Subcutaneous adipose tissue (tissue), 4 donors: Measurements from ENCODE around the gene CRACR2B. TPM values are rescaled to one million over a fixed set of nuclear protein-coding genes. Genes with fewer than 3 reads are reported as not detected.

ENCODE experiments used
- CTCF ChIP-seq: fragments of 450-650 bp; IDR thresholded peaks from one replicate; pipeline ENCODE4 v1.5.1; 2016; ENCODE audit warnings: low read depth, mild to moderate bottlenecking, control low read depth, antibody characterized with exemption, moderate library complexity
- total RNA-seq, 4 donors: library from RNA; depleted of rRNA; stranded (reverse); fragments of >200 nt; gene quantifications; one replicate each; pipeline ENCODE4 v1.1.0, GENCODE V29; 2016

Gene CRACR2B
- total RNA-seq, 4 donors from 2014 or later: 2.3 to 44.6 (median 9.7) TPM

GRCh38 chr11:821512-822371, 6.0 kb upstream of the CRACR2B start:
- no peak for TF ChIP-seq CTCF

DNA sequence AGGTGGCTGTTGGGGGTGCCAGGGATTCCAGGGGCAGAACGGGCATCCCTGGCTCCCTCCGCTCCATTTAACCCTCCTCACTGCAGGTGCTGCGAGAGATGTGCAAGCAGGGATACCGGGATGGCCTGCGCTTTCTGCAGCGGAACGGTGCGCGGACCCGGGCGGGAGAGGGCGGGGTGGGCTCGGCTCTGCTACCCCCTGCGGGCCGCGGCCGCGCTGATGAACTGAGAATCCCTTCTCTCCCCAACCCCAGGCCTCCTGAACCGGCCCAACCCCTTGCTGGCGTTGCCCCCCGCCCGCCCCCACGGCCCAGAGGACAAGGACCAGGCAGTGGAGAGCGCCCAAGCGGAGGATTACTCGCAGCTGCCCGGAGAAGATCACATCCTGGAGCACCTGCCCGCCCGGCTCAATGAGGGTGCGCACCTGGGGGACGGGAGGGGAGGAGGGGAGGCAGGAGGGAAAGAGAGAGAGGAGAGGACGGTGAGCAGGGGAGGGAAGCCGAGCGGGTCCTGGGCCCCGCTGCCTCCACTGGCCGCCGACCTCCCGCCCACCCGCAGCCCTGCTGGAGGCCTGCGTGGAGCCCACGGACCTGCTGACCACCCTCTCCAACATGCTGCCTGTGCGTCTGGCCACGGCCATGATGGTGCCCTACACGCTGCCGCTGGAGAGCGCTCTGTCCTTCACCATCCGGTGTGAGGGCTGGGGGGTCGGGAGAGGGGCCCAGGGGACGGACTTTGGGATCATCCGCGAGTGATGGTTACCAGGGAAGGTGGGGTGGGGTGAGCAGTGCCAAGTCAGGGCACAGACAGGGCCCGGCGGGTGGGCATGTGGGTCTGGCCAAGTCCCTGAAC, 4.1 kb upstream of the CRACR2B start:
- no peak for TF ChIP-seq CTCF

GRCh38 chr11:824292-824880, 3.3 kb upstream of the CRACR2B start:
- TF ChIP-seq CTCF: no peak

DNA sequence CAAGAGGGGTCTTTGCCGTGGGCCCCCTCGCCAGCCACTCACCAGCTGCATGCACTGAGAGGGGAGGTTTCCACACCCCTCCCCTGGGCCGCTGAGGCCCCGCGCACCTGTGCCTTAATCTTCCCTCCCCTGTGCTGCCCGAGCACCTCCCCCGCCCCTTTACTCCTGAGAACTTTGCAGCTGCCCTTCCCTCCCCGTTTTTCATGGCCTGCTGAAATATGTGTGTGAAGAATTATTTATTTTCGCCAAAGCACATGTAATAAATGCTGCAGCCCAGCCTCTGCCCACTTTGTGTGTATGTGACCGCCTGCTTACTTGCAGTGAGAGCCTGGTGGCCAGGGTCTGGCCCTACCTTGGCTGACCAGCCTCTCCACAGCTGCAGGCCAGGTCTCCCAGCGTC, 2.8 kb upstream of the CRACR2B start:
- TF ChIP-seq CTCF: no peak

GRCh38 chr11:825366-826226, 2.1 kb upstream of the CRACR2B start:
- no peak for TF ChIP-seq CTCF

DNA sequence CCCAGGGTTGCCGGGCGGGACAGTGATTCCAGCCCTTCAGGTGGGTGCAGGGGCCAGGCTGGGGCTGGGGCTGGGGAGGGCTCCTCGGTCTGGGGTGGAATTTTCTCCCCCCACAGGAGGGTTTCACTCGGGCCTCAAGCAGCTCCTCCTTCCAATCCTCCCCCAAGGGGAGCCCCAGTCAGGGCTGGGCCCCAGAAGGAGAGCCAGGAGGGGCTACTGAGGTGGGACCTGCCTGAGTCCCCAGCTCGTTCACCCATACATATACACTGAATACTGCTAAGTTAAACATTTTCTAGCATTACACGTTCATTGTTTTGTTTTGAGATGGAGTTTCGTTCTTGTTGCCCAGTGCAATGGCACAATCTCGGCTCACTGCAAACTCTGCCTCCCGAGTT, 1.5 kb upstream of the CRACR2B start:
- TF ChIP-seq CTCF: no peak
